NCI-H146 (cell line): Measurements from ENCODE around the gene ATOH1.

Experiments used
- DNase-seq: peaks from one replicate; lab custom pipeline; 2025; lab: John Stamatoyannopoulos, UW

ATOH1 gene, protein sequence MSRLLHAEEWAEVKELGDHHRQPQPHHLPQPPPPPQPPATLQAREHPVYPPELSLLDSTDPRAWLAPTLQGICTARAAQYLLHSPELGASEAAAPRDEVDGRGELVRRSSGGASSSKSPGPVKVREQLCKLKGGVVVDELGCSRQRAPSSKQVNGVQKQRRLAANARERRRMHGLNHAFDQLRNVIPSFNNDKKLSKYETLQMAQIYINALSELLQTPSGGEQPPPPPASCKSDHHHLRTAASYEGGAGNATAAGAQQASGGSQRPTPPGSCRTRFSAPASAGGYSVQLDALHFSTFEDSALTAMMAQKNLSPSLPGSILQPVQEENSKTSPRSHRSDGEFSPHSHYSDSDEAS

DNA sequence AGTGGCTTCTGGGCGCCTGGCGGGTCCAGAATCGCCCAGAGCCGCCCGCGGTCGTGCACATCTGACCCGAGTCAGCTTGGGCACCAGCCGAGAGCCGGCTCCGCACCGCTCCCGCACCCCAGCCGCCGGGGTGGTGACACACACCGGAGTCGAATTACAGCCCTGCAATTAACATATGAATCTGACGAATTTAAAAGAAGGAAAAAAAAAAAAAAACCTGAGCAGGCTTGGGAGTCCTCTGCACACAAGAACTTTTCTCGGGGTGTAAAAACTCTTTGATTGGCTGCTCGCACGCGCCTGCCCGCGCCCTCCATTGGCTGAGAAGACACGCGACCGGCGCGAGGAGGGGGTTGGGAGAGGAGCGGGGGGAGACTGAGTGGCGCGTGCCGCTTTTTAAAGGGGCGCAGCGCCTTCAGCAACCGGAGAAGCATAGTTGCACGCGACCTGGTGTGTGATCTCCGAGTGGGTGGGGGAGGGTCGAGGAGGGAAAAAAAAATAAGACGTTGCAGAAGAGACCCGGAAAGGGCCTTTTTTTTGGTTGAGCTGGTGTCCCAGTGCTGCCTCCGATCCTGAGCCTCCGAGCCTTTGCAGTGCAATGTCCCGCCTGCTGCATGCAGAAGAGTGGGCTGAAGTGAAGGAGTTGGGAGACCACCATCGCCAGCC, at the start of gene ATOH1:
ATOH1 (plus strand) TSS at position 422 of the 663 bp plus-strand sequence; CDS start at position 596, 174 bp downstream.
- peak; percentile 24 for DNase-seq

DNA sequence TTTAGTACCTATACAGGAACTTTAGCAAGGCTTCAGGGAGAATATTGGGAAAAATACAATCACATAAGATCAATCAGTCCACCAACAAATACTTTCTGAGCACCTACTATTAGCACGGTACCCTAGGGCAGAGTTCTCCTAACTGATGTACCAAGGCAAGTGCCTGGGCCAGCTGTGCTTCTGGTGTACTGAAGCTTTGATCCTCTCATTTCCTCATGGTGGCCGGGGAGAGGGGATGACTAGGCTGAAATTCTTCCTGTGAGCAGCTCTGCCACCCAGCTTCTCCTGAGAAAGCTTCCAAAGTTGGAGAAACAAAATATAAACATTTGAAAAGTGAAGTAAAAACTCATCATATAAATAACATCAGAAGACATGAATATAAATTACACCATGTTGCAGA, 49.3 kb upstream of the ATOH1 start:
- DNase-seq: no peak

DNA sequence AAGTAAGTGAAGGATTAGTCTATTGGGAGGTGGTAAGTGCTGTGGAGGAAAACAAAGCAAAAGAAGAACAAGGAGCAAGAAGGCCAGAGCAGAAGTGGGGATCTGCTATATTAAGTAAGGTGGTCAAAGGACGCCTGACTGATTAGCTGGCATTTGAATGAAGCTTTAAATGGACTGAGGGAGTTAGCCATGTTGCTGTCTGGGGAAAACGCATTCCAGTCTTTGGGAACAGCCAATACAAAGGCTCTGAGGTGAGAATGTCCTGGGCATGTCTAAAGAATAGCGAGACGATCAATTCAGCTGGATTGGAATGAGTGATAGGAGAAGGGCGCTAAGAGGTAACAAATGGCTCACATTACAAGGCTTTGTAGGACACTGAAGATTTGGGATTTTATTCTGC, 48.5 kb upstream of the ATOH1 start:
- DNase-seq: no peak

DNA sequence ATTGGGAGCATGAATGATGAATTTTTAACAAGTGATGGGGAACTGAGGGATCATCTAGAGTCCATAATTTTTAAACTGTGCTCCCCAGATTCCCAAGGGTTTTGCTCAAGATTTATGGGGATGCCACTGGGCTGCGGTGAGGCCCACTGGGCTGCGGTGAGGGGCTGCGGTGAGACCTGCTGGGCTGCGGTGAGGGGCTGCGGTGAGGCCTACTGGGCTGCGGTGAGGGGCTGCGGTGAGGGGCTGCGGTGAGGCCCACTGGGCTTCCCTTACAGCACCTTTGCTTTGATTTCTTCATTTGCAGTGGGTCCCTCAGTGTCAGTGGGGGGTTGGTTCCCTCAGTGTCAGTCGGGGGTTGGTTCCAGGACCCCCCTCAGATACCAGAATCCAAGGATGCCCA, 47.4 kb upstream of the ATOH1 start:
- DNase-seq: no peak

DNA sequence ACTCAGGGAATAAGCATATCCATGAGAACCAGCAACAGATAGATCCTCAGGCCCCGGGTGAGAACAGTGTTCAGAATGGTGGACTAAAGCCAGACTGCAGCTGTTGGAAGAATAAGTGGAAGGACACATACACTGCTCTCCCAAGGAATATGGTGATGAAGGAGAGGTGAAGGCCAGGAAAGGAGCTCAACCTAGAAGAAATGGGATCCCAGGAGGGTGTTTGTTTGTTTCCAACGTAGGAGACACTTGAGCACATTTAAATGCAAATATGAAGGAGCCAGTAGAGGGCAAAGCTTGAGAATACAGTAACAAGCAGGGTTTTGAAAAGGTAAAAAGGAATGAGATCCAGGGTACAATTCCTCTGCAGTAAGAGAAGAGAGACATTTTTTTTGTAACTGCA, 42.4 kb upstream of the ATOH1 start:
- DNase-seq: no peak

DNA sequence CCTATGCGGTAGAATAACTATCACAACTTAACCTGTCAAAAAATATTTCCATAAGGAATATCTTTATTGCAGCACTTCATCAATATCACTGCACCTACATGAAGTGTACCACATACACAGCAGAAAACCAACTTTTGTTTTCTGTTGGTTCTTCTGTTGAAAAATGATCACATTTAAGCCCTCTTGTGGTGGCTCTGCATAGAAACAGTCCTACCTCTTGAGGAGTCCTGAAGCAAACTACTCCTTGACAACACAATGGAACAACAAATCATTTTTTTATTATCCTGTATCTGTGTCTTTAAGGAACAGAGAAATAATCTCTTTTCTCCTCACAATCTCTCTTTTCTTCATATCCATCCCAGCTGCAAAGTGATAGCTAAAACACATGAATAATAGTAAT, 39.8 kb upstream of the ATOH1 start:
- DNase-seq: no peak

DNA sequence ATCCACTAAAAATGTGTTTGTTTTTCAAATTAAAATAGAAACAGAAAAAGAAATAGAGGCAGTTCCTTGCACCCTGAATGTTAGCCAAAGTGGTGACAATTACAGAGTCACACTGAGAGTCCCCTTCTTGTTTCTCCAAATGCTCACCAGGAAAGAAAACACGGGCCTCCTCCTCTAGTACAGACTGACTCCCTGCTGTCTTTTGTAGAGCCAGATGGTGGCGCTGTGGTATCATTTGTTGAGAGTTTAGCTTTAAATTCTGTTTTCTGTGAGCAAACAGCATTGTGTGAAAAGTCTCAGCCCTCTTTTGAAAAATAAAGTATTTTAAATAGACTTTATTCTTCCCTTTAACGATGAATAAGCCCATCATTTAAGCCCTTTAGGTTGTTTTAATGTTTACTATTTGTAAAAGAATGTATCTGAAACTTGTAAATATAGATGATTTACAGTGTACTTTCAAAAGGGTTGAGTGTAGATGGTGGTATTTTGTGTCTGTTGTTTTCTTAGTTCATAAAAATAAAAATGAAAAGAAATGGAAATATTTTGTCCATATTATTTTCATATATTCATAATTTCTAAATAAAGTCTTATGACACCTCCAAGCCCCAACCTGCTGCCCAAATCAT, 36.9 kb upstream of the ATOH1 start:
- peak; percentile 19 for DNase-seq

DNA sequence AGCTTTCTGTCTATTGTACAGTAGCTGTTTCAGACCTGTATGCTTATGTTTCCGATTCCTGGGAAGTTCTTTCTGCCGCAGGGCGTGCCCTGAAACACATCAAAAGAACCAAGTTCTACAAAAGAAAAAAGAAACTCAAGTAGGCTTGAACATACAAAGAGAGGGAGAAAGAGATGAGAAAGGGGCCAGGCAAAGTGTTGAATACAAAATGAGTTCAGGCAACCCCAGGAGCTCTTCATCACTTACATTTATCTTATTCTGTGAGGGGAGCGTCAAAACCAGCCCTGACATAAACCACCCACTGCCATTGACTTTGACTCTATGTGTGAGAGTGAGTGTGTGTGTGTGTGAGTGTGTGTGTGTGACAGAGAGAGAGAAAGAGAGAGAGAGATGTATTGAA, 26.5 kb upstream of the ATOH1 start:
- DNase-seq: no peak

DNA sequence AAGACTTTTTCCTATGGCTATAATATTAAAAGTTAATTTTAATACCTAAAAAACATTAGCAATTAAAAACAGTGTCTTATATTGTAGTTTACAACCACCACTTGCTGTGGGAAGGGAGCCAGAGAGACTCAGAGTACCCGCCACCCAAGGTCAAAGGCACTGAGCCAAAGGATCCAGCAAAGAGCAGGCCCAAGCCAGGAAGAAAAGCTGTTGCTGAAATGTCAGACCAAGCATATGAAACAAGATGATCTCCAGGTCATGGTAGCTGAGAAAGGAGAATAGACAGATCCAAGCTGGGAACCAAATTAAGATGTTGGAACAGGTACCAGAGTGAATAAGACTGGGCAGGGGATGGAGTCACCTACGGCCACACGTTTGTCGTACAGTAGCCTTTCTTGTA, 18.8 kb upstream of the ATOH1 start:
- DNase-seq: no peak

DNA sequence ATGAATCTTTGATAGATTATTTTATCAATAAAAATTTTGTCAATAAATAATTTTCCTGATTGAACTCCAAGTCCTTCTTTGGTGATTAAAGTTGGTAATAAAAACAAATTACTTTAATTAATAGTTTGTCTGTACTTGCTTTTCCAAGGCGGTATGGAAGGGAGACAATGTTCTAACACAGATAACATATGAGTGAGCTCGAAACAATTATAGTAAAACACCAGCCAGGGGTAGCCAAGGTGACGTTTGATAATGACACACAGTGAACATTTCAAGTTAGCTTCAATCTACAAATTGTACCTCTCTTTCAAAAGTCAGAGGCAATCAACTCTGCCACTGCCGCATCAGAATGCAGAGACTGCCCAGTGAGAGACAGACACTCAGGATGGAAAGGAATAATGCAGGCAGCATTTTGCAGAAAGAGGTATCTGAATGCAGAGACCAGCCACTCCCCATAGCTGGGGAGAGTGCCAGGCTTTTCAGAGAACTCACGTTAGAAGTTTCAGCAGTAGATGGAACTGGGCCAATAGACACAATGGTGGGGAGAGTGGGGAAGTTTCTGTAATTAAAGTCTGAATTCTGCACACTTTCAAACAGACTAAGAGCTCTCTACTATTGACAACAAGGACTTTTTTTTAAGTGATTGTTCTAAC, 18.1 kb upstream of the ATOH1 start:
- DNase-seq: no peak

DNA sequence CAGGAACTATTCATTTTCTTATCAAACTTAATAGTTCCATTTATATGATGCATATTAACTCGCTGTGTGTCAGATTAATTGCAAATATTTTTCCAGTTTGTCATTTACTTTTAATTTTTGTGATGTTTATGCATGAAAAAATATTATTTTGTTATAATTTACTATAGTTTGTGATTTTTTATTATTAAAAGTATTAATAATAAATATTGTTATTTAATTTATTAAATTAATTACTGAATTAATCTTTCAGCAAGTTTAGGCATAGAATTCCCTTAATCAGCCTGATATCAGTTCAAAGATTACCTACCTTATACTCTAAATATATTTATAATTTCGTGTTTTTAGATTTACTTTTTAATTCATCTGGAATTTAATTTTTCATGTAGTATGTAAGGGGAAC, 15.5 kb upstream of the ATOH1 start:
- no peak for DNase-seq

DNA sequence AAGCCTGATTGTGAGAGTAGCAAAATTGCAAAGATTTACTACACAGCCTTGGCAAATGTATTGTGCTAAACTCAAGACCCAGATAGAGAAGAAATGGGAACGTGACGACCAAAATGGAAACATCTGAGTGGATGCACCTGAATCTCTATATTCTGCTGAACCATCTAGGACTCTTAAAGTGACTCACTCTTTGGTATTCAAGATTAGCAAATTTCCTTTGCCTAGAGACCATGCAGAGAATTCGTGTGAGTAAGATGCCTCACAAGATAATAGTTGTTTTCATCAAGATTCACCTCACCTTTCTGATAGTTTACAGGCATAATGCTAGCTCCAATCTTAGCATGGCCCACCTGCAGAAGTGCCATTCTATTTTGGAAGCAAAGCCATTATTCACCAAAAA, 14.4 kb upstream of the ATOH1 start:
- no peak for DNase-seq

DNA sequence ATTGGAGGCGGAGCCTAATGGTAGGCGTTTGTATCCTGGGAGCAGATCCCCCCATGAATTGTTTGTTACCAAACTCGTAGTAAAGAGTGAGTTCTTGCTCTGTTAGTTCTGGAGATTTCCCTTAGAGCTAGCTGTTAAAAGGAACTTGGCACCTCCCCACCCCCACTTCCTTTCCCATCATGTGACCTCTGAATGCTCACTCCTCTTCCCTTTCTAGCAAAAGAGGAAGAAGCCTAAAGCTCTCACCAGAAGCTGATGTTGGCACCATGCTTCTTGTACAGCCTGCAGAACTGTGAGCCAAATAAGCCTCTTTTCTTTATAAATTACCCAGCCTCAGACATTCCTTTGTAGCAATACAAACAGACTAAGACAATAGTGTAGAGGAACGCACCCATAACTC, 13.8 kb upstream of the ATOH1 start:
- DNase-seq: no peak

DNA sequence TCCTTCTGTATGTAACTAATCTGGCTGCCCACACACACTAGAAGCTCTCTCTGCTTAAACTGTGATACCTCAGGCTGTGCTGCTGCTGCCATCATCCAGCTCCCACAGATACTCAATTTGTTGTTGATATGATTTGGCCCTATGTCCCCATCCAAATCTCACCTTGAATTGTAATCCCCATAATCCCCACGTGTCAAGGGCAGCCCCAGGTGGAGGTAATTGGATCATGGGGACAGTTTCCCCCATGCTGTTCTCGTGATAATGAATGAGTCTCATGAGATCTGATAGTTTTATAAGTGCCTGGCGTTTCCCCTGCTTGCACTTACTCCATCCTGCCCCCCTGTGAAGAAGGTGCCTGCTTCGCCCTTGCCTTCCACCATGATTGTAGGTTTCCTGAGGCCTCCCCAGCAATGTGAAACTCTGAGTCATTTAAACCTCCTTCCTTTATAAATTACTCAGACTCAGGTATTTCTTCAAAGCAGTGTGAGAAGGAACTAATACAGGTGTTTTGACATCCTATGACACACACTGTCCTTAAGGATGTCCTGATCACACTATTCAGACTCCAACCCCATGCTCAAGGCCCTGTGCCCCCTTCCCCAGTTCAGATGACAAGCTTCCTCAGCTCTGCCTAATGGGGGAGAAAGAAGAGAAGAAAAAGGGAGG, 2.9 kb upstream of the ATOH1 start:
- no peak for DNase-seq

DNA sequence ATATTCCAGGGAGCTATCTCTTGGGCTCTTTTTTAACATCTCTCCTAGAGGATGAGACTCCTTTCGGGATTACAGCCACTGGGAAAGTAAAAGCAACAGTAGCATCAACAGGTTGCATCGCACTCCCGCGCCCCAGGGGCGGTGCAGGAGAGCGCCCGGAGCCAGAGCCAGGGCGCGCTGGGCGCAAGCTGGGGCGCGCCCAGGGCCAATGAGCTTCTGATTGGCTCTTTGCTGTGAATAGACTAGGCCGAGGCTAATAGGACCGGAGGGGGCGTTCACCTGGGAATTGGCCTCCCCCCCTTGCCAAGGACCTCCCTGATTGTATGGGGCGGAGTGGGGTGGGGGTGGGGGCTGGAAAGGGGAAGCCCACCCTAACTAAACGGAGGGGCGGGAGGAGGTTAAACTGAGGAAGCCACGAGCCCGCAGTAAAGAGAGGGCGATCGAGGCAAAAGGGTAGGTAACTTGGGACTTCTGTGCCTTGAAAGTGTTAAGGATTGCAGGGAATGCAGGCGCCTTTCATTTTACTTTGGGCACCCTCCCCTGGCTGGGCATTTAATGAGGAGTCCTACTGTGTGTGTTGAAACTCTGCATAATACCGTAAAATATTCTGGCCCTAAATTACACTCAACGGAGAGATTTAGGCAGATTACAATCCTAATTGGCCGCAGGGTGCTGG, 1.1 kb upstream of the ATOH1 start:
- no peak for DNase-seq

DNA sequence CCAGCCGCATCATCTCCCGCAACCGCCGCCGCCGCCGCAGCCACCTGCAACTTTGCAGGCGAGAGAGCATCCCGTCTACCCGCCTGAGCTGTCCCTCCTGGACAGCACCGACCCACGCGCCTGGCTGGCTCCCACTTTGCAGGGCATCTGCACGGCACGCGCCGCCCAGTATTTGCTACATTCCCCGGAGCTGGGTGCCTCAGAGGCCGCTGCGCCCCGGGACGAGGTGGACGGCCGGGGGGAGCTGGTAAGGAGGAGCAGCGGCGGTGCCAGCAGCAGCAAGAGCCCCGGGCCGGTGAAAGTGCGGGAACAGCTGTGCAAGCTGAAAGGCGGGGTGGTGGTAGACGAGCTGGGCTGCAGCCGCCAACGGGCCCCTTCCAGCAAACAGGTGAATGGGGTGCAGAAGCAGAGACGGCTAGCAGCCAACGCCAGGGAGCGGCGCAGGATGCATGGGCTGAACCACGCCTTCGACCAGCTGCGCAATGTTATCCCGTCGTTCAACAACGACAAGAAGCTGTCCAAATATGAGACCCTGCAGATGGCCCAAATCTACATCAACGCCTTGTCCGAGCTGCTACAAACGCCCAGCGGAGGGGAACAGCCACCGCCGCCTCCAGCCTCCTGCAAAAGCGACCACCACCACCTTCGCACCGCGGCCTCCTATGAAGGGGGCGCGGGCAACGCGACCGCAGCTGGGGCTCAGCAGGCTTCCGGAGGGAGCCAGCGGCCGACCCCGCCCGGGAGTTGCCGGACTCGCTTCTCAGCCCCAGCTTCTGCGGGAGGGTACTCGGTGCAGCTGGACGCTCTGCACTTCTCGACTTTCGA, 654 bp downstream of the ATOH1 start:
- DNase-seq: no peak

DNA sequence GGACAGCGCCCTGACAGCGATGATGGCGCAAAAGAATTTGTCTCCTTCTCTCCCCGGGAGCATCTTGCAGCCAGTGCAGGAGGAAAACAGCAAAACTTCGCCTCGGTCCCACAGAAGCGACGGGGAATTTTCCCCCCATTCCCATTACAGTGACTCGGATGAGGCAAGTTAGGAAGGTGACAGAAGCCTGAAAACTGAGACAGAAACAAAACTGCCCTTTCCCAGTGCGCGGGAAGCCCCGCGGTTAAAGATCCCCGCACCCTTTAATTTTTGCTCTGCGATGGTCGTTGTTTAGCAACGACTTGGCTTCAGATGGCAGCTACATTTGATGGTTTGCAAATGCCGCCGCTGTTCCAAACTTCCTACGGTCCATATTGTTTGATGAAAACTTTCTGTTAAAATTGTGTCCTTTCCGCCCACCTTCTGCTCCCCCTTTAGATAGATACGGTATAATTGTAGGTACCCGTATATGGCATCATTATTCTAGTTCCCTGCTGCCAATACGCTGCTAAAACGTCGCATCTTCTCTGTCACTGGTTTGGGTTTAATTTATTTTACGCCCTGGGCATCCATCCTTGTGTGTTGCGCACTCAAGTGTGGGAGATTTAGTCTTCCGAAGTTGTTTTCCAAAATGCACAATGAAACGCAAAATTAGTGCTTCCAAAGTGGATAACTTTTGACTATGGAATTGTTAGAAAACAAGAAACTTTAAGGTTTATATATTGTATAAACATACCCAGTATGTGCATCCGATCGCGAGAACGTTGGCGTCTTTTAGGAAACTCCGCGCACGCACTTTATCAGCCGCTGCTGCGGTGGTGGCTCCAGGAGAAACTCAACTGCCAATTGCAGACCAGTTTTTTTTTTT, 1.5 kb downstream of the ATOH1 start:
- DNase-seq: no peak

DNA sequence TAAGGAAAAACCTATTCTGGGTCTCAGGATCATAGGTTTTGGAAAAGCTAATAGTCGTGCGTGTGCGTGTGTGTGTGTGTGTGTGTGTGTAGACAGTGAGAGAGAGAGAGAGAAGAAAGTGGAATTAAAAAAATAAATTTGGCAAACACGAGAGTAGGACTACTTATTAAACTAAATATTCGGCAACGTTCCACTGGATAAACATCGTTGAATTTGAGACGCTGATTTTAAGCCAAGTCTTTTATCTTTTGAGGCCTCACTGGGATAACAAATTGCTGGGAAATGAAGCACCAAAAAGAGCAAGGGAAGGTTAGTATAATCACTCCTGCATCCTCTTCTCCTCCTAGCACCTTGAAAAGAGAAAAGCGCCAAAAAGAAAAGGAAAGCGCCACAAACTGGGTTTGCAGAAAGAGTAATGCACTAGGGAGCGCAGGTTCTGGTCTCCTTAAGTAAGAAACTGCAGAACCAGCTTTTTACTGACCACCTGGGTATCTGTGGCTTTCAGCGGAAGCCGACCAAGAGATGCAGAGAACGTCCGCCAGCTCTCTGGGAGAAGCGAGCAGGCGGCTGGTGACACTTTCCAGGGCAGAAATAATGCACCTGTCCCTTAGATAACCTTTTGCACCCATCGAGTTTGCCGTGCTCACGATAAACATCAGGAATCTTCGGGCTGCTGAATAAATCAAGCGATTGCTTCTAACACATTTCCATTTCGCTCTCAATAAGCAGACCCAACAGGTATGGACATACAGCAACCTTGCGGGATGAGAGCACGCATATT, 3.4 kb downstream of the ATOH1 start:
- no peak for DNase-seq
